Measurements from ENCODE around the gene KCNMA1.

KCNMA1 gene

GRCh38 chr10:77504196-77504872, 133.3 kb downstream of the KCNMA1 start:
- DNase-seq, result no peak

GRCh38 chr10:77501846-77502261, 135.8 kb downstream of the KCNMA1 start:
- DNase-seq, result no peak

GRCh38 chr10:77501152-77501845, 136.3 kb downstream of the KCNMA1 start:
- no peak for DNase-seq

GRCh38 chr10:77500754-77501151, 136.9 kb downstream of the KCNMA1 start:
- peak in 1 of 2 experiments; percentile 5 for DNase-seq

GRCh38 chr10:77498829-77499228, 138.8 kb downstream of the KCNMA1 start:
- DNase-seq, result no peak

- no peak for DNase-seq
Observed at GRCh38 chr10:77498210-77498609, 139.4 kb downstream of the KCNMA1 start.

- no peak for DNase-seq
Observed at GRCh38 chr10:77497748-77498147, 139.9 kb downstream of the KCNMA1 start.

- DNase-seq, result no peak
Observed at GRCh38 chr10:77496941-77497420, 140.6 kb downstream of the KCNMA1 start.

GRCh38 chr10:77494756-77495541, 142.7 kb downstream of the KCNMA1 start:
- DNase-seq, result no peak

- DNase-seq, result no peak
Observed at GRCh38 chr10:77494327-77494726, 143.3 kb downstream of the KCNMA1 start.

- DNase-seq, result no peak
Observed at GRCh38 chr10:77493851-77494261, 143.8 kb downstream of the KCNMA1 start.

GRCh38 chr10:77493239-77493806, 144.3 kb downstream of the KCNMA1 start:
- no peak for DNase-seq

- DNase-seq, result no peak
Observed at GRCh38 chr10:77492368-77492994, 145.1 kb downstream of the KCNMA1 start.

- DNase-seq, result no peak
Observed at GRCh38 chr10:77490534-77491314, 146.9 kb downstream of the KCNMA1 start.

GRCh38 chr10:77486517-77486916, 151.1 kb downstream of the KCNMA1 start:
- no peak for DNase-seq

- no peak for DNase-seq
Observed at GRCh38 chr10:77485847-77486246, 151.8 kb downstream of the KCNMA1 start.

GRCh38 chr10:77482072-77482471, 155.5 kb downstream of the KCNMA1 start:
- DNase-seq, result no peak

- DNase-seq, result no peak
Observed at GRCh38 chr10:77479586-77479985, 158.0 kb downstream of the KCNMA1 start.

- DNase-seq, result no peak
Observed at GRCh38 chr10:77478962-77479359, 158.6 kb downstream of the KCNMA1 start.

GRCh38 chr10:77478247-77478961, 159.2 kb downstream of the KCNMA1 start:
- DNase-seq, result no peak

GRCh38 chr10:77475522-77475921, 162.1 kb downstream of the KCNMA1 start:
- DNase-seq, result no peak
